ENCODE measurements around the gene ZNF672.

DNA sequence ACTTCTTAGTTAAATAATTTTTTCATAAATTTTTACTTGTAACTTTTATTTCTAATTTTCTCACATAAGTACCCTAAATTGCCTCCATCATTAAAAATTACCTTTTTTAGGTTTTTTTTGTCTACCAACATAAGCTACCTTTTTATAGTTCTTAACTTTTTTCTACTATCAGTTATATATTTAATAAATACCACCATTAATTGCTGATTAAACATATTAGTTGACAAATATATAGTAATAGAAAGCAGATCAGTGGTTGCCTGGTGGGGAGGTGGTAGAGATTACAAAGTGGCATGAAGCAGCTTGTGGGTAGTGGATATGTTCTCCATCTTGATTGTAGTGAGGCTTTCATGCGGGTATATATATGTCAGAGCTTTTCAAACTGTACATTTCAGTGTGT, 6.2 kb upstream of the ZNF672 start:
- TF ChIP-seq, protein P1, sequence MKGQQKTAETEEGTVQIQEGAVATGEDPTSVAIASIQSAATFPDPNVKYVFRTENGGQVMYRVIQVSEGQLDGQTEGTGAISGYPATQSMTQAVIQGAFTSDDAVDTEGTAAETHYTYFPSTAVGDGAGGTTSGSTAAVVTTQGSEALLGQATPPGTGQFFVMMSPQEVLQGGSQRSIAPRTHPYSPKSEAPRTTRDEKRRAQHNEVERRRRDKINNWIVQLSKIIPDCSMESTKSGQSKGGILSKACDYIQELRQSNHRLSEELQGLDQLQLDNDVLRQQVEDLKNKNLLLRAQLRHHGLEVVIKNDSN (IDR thresholded peaks at IDR 0.05; ENCODE audit: borderline replicate concordance, low read depth): no peak
- TF ChIP-seq, protein P2, sequence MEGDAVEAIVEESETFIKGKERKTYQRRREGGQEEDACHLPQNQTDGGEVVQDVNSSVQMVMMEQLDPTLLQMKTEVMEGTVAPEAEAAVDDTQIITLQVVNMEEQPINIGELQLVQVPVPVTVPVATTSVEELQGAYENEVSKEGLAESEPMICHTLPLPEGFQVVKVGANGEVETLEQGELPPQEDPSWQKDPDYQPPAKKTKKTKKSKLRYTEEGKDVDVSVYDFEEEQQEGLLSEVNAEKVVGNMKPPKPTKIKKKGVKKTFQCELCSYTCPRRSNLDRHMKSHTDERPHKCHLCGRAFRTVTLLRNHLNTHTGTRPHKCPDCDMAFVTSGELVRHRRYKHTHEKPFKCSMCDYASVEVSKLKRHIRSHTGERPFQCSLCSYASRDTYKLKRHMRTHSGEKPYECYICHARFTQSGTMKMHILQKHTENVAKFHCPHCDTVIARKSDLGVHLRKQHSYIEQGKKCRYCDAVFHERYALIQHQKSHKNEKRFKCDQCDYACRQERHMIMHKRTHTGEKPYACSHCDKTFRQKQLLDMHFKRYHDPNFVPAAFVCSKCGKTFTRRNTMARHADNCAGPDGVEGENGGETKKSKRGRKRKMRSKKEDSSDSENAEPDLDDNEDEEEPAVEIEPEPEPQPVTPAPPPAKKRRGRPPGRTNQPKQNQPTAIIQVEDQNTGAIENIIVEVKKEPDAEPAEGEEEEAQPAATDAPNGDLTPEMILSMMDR (IDR thresholded peaks at IDR 0.05): no peak
- no peak for TF ChIP-seq TAF1 (IDR thresholded peaks at IDR 0.05; ENCODE audit: borderline replicate concordance, low read depth, low read length)

Data from SK-N-SH (cell line).